K562 (cell line): Measurements from ENCODE around the gene MBOAT1.

ENCODE experiments used
- ARID4B ChIP-seq: sonication (generic); formaldehyde crosslinking; IDR thresholded peaks from 2 replicates; pipeline ENCODE4 v1.8.0; 2022; ENCODE audit warnings: mild to moderate bottlenecking, missing genetic modification reagents
- CEBPG ChIP-seq, 3 experiments: fragments of 200-800 bp in 1 of 3; sonication (Bioruptor generic) in 1 of 3; sonication (generic) in 1 of 3; formaldehyde crosslinking in 1 of 3; IDR thresholded peaks in 2 of 3; conservative IDR thresholded peaks in 1 of 3; 2 replicates each; pipeline versions ENCODE4 v1.6.1 to v1.8.0; 2016 to 2022; ENCODE audit warnings: missing compliant biosample characterization in 2 of 3, missing genetic modification characterization in 2 of 3, mild to moderate bottlenecking in 1 of 3, missing genetic modification reagents in 1 of 3
- CREBBP ChIP-seq: IDR thresholded peaks from one replicate; pipeline ENCODE4 v1.6.1; 2012; ENCODE audit warnings: low read depth, mild to moderate bottlenecking, control low read depth, inconsistent platforms, low read length
- CTCF ChIP-seq, 3 experiments: IDR thresholded peaks in 2 of 3; conservative IDR thresholded peaks in 1 of 3; 2 replicates each; pipeline ENCODE4 v1.5.1; 2011 to 2012; ENCODE audit warnings: low read length in 3 of 3, mild to moderate bottlenecking in 3 of 3, control low read depth in 2 of 3, improper control_type of control experiment in 1 of 3, inconsistent platforms in 1 of 3, low read depth in 1 of 3, mixed read lengths in 1 of 3, moderate library complexity in 1 of 3; ENCODE audit not compliant: insufficient read depth in 2 of 3
- JUND ChIP-seq, 2 experiments: IDR thresholded peaks; 2 replicates in 1 of 2; 3 replicates in 1 of 2; pipeline ENCODE4 v1.6.1; 2011; ENCODE audit warnings: borderline replicate concordance in 2 of 2, low read depth in 2 of 2, low read length in 2 of 2, improper control_type of control experiment in 1 of 2, missing biosample characterization in 1 of 2, missing genetic modification characterization in 1 of 2, missing genetic modification reagents in 1 of 2
- MAZ ChIP-seq, 2 experiments: fragments of 450-650 bp in 1 of 2; sonication (generic) in 1 of 2; formaldehyde crosslinking; IDR thresholded peaks in 1 of 2; conservative IDR thresholded peaks in 1 of 2; 2 replicates each; pipeline versions ENCODE4 v1.4.0 to v1.5.0; 2020; ENCODE audit warnings: mild to moderate bottlenecking in 1 of 2, missing genetic modification reagents in 1 of 2
- REST ChIP-seq, 2 experiments: fragments of 450-650 bp; formaldehyde crosslinking in 1 of 2; IDR thresholded peaks; 2 replicates each; pipeline versions ENCODE4 v1.4.0 to v1.6.1; 2014 to 2020; ENCODE audit warnings: mild to moderate bottlenecking in 2 of 2, borderline replicate concordance in 1 of 2, low read depth in 1 of 2
- TCF7L2 ChIP-seq: fragments of 150-350 bp; IDR thresholded peaks from 2 replicates; pipeline ENCODE4 v1.6.1; 2016; ENCODE audit warnings: low read depth, mild to moderate bottlenecking, low read length, moderate library complexity
- ZNF609 ChIP-seq: sonication (generic); formaldehyde crosslinking; IDR thresholded peaks from 2 replicates; pipeline ENCODE4 v1.8.1; 2023; ENCODE audit warnings: missing genetic modification reagents, mild to moderate bottlenecking, borderline replicate concordance

GRCh38 chr6:20154753-20155152, 57.5 kb downstream of the MBOAT1 start:
- TF ChIP-seq CREBBP (no peak), ARID4B (no peak), TCF7L2 (no peak), CTCF (IDR thresholded peaks at IDR 0.05 in 2 of 3, conservative IDR thresholded peaks at IDR 0.05 in 1 of 3; ENCODE audit: insufficient read depth in 2 of 3, low read depth in 1 of 3, low read length in 3 of 3) (no peak), REST (IDR thresholded peaks at IDR 0.05; ENCODE audit: borderline replicate concordance) (no peak), REST (CRISPR knock-in tag; IDR thresholded peaks at IDR 0.05; ENCODE audit: low read depth) (no peak), JUND (IDR thresholded peaks at IDR 0.05; ENCODE audit: borderline replicate concordance, low read depth, low read length) (no peak), JUND (tag; IDR thresholded peaks at IDR 0.05; ENCODE audit: borderline replicate concordance, low read depth, low read length) (no peak), CEBPG (CRISPR knock-in tag; IDR thresholded peaks at IDR 0.05) (no peak), CEBPG (tag; conservative IDR thresholded peaks at IDR 0.05 in 1 of 2, IDR thresholded peaks at IDR 0.05 in 1 of 2) (no peak), ZNF609 (CRISPR knock-in tag) (no peak), MAZ (CRISPR knock-in tag; conservative IDR thresholded peaks at IDR 0.05 in 1 of 2, IDR thresholded peaks at IDR 0.05 in 1 of 2) (no peak)
